ENCODE data around the gene ACMSD. TPM values are rescaled to one million over a fixed set of nuclear protein-coding genes. Genes with fewer than 3 reads are reported as not detected.

The ACMSD gene
- total RNA-seq, 2 donors from 2014 or later: not detected

DNA sequence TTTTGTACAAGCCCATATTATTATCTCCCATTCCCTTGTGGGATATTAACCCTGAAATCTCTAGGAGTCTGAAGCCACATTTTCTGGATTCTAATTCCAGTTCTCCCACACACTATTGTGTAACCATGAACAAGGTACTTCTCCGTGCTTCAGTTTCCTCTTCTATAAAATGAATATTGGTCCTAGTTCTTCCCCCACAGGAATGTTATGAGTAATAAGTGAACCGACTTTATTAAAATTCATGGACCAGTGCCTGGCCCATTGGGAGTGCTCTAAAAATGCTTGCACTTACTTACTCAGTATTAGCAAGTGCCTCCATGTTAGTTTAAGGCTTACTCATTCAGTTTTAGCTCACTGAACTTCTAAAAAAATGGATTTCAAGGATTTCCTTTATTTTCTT, 1.4 kb upstream of the ACMSD start:
- TF ChIP-seq POLR2A (IDR thresholded peaks at IDR 0.05) (no peak), POLR2AphosphoS5 (IDR thresholded peaks at IDR 0.05) (no peak)
- TF ChIP-seq, protein P1, sequence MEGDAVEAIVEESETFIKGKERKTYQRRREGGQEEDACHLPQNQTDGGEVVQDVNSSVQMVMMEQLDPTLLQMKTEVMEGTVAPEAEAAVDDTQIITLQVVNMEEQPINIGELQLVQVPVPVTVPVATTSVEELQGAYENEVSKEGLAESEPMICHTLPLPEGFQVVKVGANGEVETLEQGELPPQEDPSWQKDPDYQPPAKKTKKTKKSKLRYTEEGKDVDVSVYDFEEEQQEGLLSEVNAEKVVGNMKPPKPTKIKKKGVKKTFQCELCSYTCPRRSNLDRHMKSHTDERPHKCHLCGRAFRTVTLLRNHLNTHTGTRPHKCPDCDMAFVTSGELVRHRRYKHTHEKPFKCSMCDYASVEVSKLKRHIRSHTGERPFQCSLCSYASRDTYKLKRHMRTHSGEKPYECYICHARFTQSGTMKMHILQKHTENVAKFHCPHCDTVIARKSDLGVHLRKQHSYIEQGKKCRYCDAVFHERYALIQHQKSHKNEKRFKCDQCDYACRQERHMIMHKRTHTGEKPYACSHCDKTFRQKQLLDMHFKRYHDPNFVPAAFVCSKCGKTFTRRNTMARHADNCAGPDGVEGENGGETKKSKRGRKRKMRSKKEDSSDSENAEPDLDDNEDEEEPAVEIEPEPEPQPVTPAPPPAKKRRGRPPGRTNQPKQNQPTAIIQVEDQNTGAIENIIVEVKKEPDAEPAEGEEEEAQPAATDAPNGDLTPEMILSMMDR (IDR thresholded peaks at IDR 0.05): no peak
- no peak overlapping the region for H3K4me3 ChIP-seq
- no peaks in the 10 kb centered on the region for H3K27me3 ChIP-seq (replicated peaks; ENCODE audit: insufficient read depth)
- no peaks in the 10 kb centered on the region for H3K9me3 ChIP-seq
- H3K4me1 ChIP-seq (replicated peaks): no peaks in the 10 kb centered on the region
- 78% methylated on average over 2 of the region's 2 CpGs for WGBS
- no peaks in the 10 kb centered on the region for H3K36me3 ChIP-seq
- intact Hi-C loops (cut with DNase I): no loop called here
- H3K27ac ChIP-seq: no peak overlapping the region
- no peak for DNase-seq (ENCODE audit: low spot score)

DNA sequence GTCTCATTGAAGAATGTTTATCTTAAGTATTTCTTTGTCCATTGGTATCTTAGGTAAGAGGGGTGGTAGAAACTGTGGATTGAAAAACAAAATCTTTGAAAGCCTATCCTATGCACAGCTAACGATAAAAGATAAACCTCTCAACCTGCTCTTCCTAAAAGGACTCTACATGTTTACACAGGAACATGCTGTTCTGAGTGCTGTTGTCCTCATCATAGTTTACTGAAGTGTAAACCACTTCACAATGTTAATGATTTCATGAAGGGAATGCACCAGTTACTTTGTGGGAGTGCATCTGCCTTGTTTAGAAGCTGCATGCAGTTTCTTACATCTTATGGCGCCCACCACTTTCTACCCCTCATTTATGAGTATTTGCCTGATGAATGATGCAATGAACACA, 1.2 kb downstream of the ACMSD start:
- TF ChIP-seq, protein P1 (IDR thresholded peaks at IDR 0.05): no peak
- TF ChIP-seq POLR2A (IDR thresholded peaks at IDR 0.05) (no peak), POLR2AphosphoS5 (IDR thresholded peaks at IDR 0.05) (no peak)
- no peak for DNase-seq (ENCODE audit: low spot score)
- Histone ChIP-seq H3K9me3 (no peaks in the 10 kb centered on the region), H3K4me1 (replicated peaks) (no peaks in the 10 kb centered on the region), H3K27ac (no peak overlapping the region), H3K4me3 (no peak overlapping the region), H3K27me3 (replicated peaks; ENCODE audit: insufficient read depth) (no peaks in the 10 kb centered on the region), H3K36me3 (no peaks in the 10 kb centered on the region)
- 45% methylated on average over 2 of the region's 2 CpGs for WGBS
- intact Hi-C loops (cut with DNase I): no loop called here

DNA sequence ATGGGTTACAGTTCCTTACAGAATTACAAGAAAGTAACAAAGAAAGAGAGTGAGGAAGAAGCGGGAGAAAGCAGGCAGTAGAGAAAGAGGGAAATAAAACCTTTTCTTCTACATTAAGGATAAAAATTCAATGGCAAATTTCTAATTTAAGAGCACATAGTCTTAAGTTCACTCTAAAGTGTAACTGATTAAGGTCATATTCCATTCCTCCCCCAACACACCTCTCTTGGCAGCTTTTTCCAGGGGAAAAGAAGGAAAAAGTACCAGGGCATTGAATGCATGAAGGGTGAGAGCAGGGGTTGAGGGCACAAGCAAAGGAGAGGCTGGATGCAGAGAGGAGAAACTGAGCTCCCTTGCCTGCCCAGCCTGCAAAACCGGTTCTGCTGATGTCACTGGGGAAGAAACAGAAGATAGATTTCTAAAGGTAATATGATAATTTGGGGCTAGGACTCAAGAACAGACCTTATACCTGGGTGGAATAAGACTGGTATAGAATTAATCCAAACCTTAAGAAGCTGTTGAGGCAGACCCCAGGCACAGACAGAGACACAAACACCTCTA, 4.6 kb downstream of the ACMSD start:
- Histone ChIP-seq H3K4me3 (no peak overlapping the region), H3K36me3 (no peaks in the 10 kb centered on the region), H3K4me1 (replicated peaks) (no peaks in the 10 kb centered on the region), H3K9me3 (no peaks in the 10 kb centered on the region), H3K27me3 (replicated peaks; ENCODE audit: insufficient read depth) (no peaks in the 10 kb centered on the region), H3K27ac (no peak overlapping the region)
- TF ChIP-seq, protein P1 (IDR thresholded peaks at IDR 0.05): no peak
- intact Hi-C loops (cut with DNase I): no loop called here
- DNase-seq (ENCODE audit: low spot score): no peak
- 73% methylated on average over 2 of the region's 2 CpGs for WGBS

DNA sequence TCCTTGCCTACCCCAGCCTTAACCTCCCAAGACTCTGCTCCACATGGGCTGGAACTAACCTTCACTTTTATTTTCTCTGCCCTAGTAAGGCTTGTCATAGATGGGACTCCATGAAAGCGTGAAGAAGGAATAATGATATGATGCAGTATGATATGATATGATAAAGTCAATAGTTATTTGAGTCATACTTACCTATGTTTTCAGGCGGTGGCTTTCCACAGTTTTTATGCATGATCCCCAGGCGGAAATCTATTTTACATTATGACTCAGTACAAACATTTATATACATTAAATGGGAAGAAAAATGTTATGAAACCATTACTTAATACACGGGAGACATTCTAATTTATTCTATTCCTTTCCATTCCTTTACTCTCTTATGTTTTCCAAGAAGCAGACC, 5.6 kb downstream of the ACMSD start:
- WGBS: 94% methylated on average over 4 of the region's 4 CpGs

DNA sequence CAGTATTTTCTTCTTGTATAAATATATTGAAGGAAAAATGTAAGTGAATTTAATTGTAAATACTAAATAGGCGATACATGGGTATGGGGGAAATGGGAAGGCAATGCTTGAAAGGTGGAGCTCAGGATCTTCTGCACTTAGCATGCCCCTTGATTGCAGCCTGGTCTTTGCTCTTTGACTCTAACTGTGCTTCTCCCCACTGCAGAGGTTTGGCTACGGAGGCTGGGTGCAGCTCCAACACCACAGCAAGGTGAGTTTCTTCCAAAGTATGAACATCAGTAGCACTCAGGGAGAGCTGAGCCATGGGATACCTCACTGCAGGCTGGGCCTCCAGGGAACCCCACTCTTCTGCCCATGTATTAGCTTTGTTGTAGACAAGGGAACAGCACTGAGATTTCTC, 6.6 kb downstream of the ACMSD start:
- no peaks in the 10 kb centered on the region for H3K9me3 ChIP-seq
- no peak overlapping the region for H3K27ac ChIP-seq
- no peaks in the 10 kb centered on the region for H3K4me1 ChIP-seq (replicated peaks)
- no peaks in the 10 kb centered on the region for H3K36me3 ChIP-seq
- intact Hi-C loops (cut with DNase I): no loop called here
- no peak for TF ChIP-seq POLR2A (IDR thresholded peaks at IDR 0.05)
- no peak for TF ChIP-seq POLR2AphosphoS5 (IDR thresholded peaks at IDR 0.05)
- TF ChIP-seq, protein P1 (IDR thresholded peaks at IDR 0.05): no peak
- no peak overlapping the region for H3K4me3 ChIP-seq
- 78% methylated on average over 2 of the region's 2 CpGs for WGBS
- no peak for DNase-seq (ENCODE audit: low spot score)
- H3K27me3 ChIP-seq (replicated peaks; ENCODE audit: insufficient read depth): no peaks in the 10 kb centered on the region

More for the DNA sequence above, 5.6 kb downstream of the ACMSD start:
- no peaks in the 10 kb centered on the region for H3K9me3 ChIP-seq
- no peak for DNase-seq (ENCODE audit: low spot score)
- no peaks in the 10 kb centered on the region for H3K4me1 ChIP-seq (replicated peaks)
- TF ChIP-seq POLR2A (IDR thresholded peaks at IDR 0.05) (no peak), POLR2AphosphoS5 (IDR thresholded peaks at IDR 0.05) (no peak)
- TF ChIP-seq, protein P1 (IDR thresholded peaks at IDR 0.05): no peak
- no peaks in the 10 kb centered on the region for H3K27me3 ChIP-seq (replicated peaks; ENCODE audit: insufficient read depth)
- no peak overlapping the region for H3K27ac ChIP-seq
- H3K4me3 ChIP-seq: no peak overlapping the region
- intact Hi-C loops (cut with DNase I): no loop called here
- no peaks in the 10 kb centered on the region for H3K36me3 ChIP-seq

Measured in prostate gland (tissue), 2 donors.